GM21529 (cell line): Measurements from ENCODE around the gene GLT1D1.
A peak's percentile ranks its signal among the peaks of the same experiment; 100 is the strongest.

Source experiments
- ATAC-seq: cut with Tn5 transposase; IDR thresholded peaks from one replicate; pipeline ENCODE4 v1.9.1; 2021; ENCODE audit not compliant: unreplicated experiment

GLT1D1 gene

GRCh38 chr12:128853600-128854197 lies 421 bp downstream of the GLT1D1 start:
- no peak for ATAC-seq

GRCh38 chr12:128856035-128856790 lies 2.9 kb downstream of the GLT1D1 start:
- peak; percentile 49 for ATAC-seq

GRCh38 chr12:128856791-128857078 lies 3.5 kb downstream of the GLT1D1 start:
- no peak for ATAC-seq

- no peak for ATAC-seq
Observed at GRCh38 chr12:128857133-128857763, 4.0 kb downstream of the GLT1D1 start.

GRCh38 chr12:128859311-128859710 lies 6.0 kb downstream of the GLT1D1 start:
- ATAC-seq = no peak

- no peak for ATAC-seq
Observed at GRCh38 chr12:128861226-128862016, 8.1 kb downstream of the GLT1D1 start.

GRCh38 chr12:128863957-128864356 lies 10.7 kb downstream of the GLT1D1 start:
- no peak for ATAC-seq

- no peak for ATAC-seq
Observed at GRCh38 chr12:128864516-128865186, 11.4 kb downstream of the GLT1D1 start.

- no peak for ATAC-seq
Observed at GRCh38 chr12:128867466-128867865, 14.2 kb downstream of the GLT1D1 start.

GRCh38 chr12:128871516-128871892 lies 18.2 kb downstream of the GLT1D1 start:
- ATAC-seq = no peak

GRCh38 chr12:128872303-128872702 lies 19.0 kb downstream of the GLT1D1 start:
- ATAC-seq = no peak

GRCh38 chr12:128876559-128876958 lies 23.3 kb downstream of the GLT1D1 start:
- no peak for ATAC-seq

GRCh38 chr12:128879898-128880764 lies 26.9 kb downstream of the GLT1D1 start:
- no peak for ATAC-seq

- no peak for ATAC-seq
Observed at GRCh38 chr12:128891856-128892255, 38.6 kb downstream of the GLT1D1 start.

GRCh38 chr12:128903236-128903635 lies 50.0 kb downstream of the GLT1D1 start:
- no peak for ATAC-seq

GRCh38 chr12:128905003-128905544 lies 51.8 kb downstream of the GLT1D1 start:
- no peak for ATAC-seq

- ATAC-seq = no peak
Observed at GRCh38 chr12:128906485-128907137, 53.3 kb downstream of the GLT1D1 start.

GRCh38 chr12:128908254-128908653 lies 55.0 kb downstream of the GLT1D1 start:
- no peak for ATAC-seq

- no peak for ATAC-seq
Observed at GRCh38 chr12:128909653-128910052, 56.4 kb downstream of the GLT1D1 start.
